MM.1S (cell line): ENCODE results near the gene NLK.

Source experiments
- DNase-seq: peaks from one replicate; pipeline ENCODE4 v3.0.0-alpha.2; 2015
- H2AFZ ChIP-seq: fragments of 300-600 bp; sonication (generic); 2 replicates; pipeline ENCODE4 v1.6.0; 2016; ENCODE audit warnings: antibody characterized with exemption, low read length
- H3F3A ChIP-seq: fragments of 300-600 bp; sonication (generic); 2 replicates; pipeline ENCODE4 v1.6.1; 2016; ENCODE audit warnings: mild to moderate bottlenecking, antibody characterized with exemption, low read length, moderate library complexity, mixed read lengths; ENCODE audit not compliant: insufficient read depth
- H3K27ac ChIP-seq: fragments of 300-600 bp; sonication (generic); 2 replicates; pipeline ENCODE4 v1.5.1; 2016; ENCODE audit warnings: mild to moderate bottlenecking, low read length
- H3K27me3 ChIP-seq: fragments of 300-600 bp; sonication (generic); replicated peaks from 2 replicates; pipeline ENCODE4 v1.6.0; 2016; ENCODE audit warnings: low read length; ENCODE audit not compliant: insufficient read depth
- H3K36me3 ChIP-seq: fragments of 300-600 bp; sonication (generic); replicated peaks from 2 replicates; pipeline ENCODE4 v1.6.1; 2016; ENCODE audit warnings: mild to moderate bottlenecking, low read length, mixed read lengths; ENCODE audit not compliant: insufficient read depth
- H3K4me1 ChIP-seq: fragments of 300-600 bp; sonication (generic); 2 replicates; pipeline ENCODE4 v1.6.1; 2016; ENCODE audit warnings: low read length, mixed read lengths
- H3K4me2 ChIP-seq: fragments of 300-600 bp; sonication (generic); 2 replicates; pipeline ENCODE4 v1.6.0; 2016; ENCODE audit warnings: low read depth, low read length
- H3K4me3 ChIP-seq: fragments of 300-600 bp; sonication (generic); 2 replicates; pipeline ENCODE4 v1.5.1; 2016; ENCODE audit warnings: low read length, mixed read lengths
- H3K79me2 ChIP-seq: fragments of 300-600 bp; sonication (generic); 2 replicates; pipeline ENCODE4 v1.6.1; 2016; ENCODE audit warnings: mixed run types, low read length, mixed read lengths
- H3K9ac ChIP-seq: fragments of 300-600 bp; sonication (generic); 2 replicates; pipeline ENCODE4 v1.6.1; 2016; ENCODE audit warnings: low read length, mixed read lengths
- H3K9me2 ChIP-seq: fragments of 300-600 bp; sonication (generic); replicated peaks from 2 replicates; pipeline ENCODE4 v1.6.1; 2016; ENCODE audit warnings: mild to moderate bottlenecking, low read length, mixed read lengths; ENCODE audit not compliant: insufficient read depth
- H3K9me3 ChIP-seq: fragments of 300-600 bp; sonication (generic); replicated peaks from 2 replicates; pipeline ENCODE4 v1.6.1; 2016; ENCODE audit warnings: mild to moderate bottlenecking, low read length, mixed read lengths; ENCODE audit not compliant: insufficient read depth
- H4K20me1 ChIP-seq: fragments of 300-600 bp; sonication (generic); 2 replicates; pipeline ENCODE4 v1.6.1; 2016; ENCODE audit warnings: mild to moderate bottlenecking, low read length, moderate library complexity, mixed read lengths; ENCODE audit not compliant: insufficient read depth
- EZH2 ChIP-seq: fragments of 300-600 bp; sonication (generic); optimal IDR thresholded peaks from 2 replicates; pipeline ENCODE3; 2017; ENCODE audit warnings: low read depth, mild to moderate bottlenecking, antibody characterized with exemption, low read length, mixed read lengths
- EZH2phosphoT487 ChIP-seq: fragments of 300-600 bp; sonication (generic); IDR thresholded peaks from 2 replicates; pipeline ENCODE4 v1.6.1; 2018; ENCODE audit warnings: antibody characterized with exemption, low read length
- TF ChIP-seq, protein P1 (sequence below): fragments of 300-600 bp; sonication (generic); IDR thresholded peaks from 2 replicates; pipeline ENCODE4 v1.5.1; 2016; ENCODE audit warnings: antibody characterized with exemption, low read length, mixed read lengths

The NLK gene

DNA sequence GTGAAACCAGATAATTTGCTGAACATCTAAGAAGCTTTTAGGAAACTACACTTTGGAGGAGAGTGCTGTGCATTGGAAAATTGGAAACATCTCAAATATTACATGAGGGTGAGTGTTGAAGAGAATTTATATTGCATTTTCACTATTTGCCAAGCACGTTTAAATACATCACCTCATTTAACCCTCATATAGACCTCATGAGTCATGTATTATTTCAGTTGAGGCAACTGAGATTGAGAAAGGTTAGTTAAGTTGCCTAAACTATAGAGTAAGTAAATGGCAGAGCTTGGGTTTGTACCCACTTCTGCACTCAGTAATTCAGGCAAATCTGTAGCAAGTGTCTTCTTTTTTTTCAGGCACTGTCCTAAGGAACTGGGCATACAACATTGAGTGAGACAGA, 3.7 kb upstream of the NLK start:
- Histone ChIP-seq H3K4me2 (no peak overlapping the region), H2AFZ (no peak overlapping the region)
- no peak for TF ChIP-seq EZH2
- TF ChIP-seq, protein P1, sequence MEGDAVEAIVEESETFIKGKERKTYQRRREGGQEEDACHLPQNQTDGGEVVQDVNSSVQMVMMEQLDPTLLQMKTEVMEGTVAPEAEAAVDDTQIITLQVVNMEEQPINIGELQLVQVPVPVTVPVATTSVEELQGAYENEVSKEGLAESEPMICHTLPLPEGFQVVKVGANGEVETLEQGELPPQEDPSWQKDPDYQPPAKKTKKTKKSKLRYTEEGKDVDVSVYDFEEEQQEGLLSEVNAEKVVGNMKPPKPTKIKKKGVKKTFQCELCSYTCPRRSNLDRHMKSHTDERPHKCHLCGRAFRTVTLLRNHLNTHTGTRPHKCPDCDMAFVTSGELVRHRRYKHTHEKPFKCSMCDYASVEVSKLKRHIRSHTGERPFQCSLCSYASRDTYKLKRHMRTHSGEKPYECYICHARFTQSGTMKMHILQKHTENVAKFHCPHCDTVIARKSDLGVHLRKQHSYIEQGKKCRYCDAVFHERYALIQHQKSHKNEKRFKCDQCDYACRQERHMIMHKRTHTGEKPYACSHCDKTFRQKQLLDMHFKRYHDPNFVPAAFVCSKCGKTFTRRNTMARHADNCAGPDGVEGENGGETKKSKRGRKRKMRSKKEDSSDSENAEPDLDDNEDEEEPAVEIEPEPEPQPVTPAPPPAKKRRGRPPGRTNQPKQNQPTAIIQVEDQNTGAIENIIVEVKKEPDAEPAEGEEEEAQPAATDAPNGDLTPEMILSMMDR: no peak
- no peak for TF ChIP-seq EZH2phosphoT487

DNA sequence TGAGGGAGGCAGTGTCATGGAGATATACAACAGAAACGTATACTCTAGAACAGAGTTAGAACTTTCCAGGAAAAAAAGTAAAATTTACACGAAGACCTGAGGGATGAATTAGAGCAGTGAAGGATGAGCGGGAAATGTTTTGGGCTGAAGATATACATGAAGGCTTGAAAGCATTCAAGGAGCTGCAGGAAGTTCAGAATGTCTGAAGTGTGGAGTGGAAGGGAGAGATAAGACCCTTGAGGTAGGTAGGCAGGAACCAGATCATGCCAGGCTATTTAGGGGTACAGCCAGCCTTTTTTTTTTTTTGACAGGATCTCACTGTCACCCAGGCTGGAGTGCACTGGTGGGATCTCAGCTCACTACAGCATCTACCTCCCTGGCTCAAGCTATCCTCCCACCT, 3.2 kb upstream of the NLK start:
- Histone ChIP-seq H3K27ac (no peak overlapping the region), H3K9ac (no peak overlapping the region), H3K4me2 (no peak overlapping the region), H3K79me2 (peaks cover 17% of the 10 kb centered on the region; the same call in 1 of the 2 replicates), H3K4me3 (no peak overlapping the region), H2AFZ (no peak overlapping the region), H3K9me2 (no peaks in the 10 kb centered on the region), H3K4me1 (peaks cover 7% of the 10 kb centered on the region; the same call in 1 of the 2 replicates), H4K20me1 (no peaks in the 10 kb centered on the region), H3K27me3 (no peaks in the 10 kb centered on the region), H3K36me3 (no peaks in the 10 kb centered on the region), H3K9me3 (no peaks in the 10 kb centered on the region), H3F3A (no peaks in the 10 kb centered on the region; the same call in 1 of the 2 replicates)
- DNase-seq: no peak
- TF ChIP-seq EZH2 (no peak), EZH2phosphoT487 (no peak)
- TF ChIP-seq, protein P1: no peak

More for the DNA sequence above, 3.7 kb upstream of the NLK start:
- Histone ChIP-seq H3K27me3 (no peaks in the 10 kb centered on the region), H3K36me3 (no peaks in the 10 kb centered on the region), H3K79me2 (peaks cover 14% of the 10 kb centered on the region; the same call in 1 of the 2 replicates), H3F3A (no peaks in the 10 kb centered on the region; the same call in 1 of the 2 replicates), H4K20me1 (no peaks in the 10 kb centered on the region), H3K9me2 (no peaks in the 10 kb centered on the region), H3K9me3 (no peaks in the 10 kb centered on the region), H3K9ac (no peak overlapping the region), H3K4me1 (peaks cover 6% of the 10 kb centered on the region; the same call in 1 of the 2 replicates), H3K4me3 (no peak overlapping the region), H3K27ac (no peak overlapping the region)
- no peak for DNase-seq

GRCh38 chr17:28040406-28040805, 2.1 kb upstream of the NLK start:
- H3K27ac ChIP-seq: no peak overlapping the region
- H3K36me3 ChIP-seq: no peaks in the 10 kb centered on the region
- H3K9ac ChIP-seq: no peak overlapping the region
- no peaks in the 10 kb centered on the region for H3K9me2 ChIP-seq
- peak overlapping the region; percentile 72 for H2AFZ ChIP-seq
- no peaks in the 10 kb centered on the region for H3K9me3 ChIP-seq
- peaks cover 26% of the 10 kb centered on the region for H3K79me2 ChIP-seq
- peak overlapping the region; percentile 50 for H3K4me3 ChIP-seq
- H3K27me3 ChIP-seq: no peaks in the 10 kb centered on the region
- TF ChIP-seq, protein P1: no peak
- TF ChIP-seq EZH2 (no peak), EZH2phosphoT487 (no peak)
- H3K4me1 ChIP-seq: peaks cover 12% of the 10 kb centered on the region
- H3F3A ChIP-seq: no peaks in the 10 kb centered on the region; the same call in 1 of the 2 replicates
- no peak for DNase-seq
- H3K4me2 ChIP-seq: peak overlapping the region; percentile 51; the same call in 1 of the 2 replicates
- no peaks in the 10 kb centered on the region for H4K20me1 ChIP-seq
